K562 (cell line): ENCODE data around the gene TBP. TPM values are rescaled to one million over a fixed set of nuclear protein-coding genes. Genes with fewer than 3 reads are reported as not detected.

Source experiments
- ATAC-seq: fragments of 200-7000 bp; cut with Tn5 transposase; 3 replicates; pipeline ENCODE4 v1.9.1; 2020; ENCODE audit warnings: moderate library complexity
- BruUV-seq: library from RNA; stranded (reverse); fragments of 400-500 nt; replicated peaks from 2 replicates; lab custom pipeline; 2021; lab: Mats Ljungman, UMichigan
- CTCF ChIA-PET: fragments of 300-600 bp; formaldehyde crosslinking; extraction: SDS; loops from one replicate; lab custom pipeline; 2021; ENCODE audit warnings: low intra/inter-chr PET ratio; lab: Yijun Ruan, JAX
- POLR2A ChIA-PET: fragments of 300-600, 350-650 bp; sonication (Branson Sonifier 250); formaldehyde crosslinking; extraction: SDS; loops from one replicate; lab custom pipeline; 2021; ENCODE audit warnings: antibody characterized with exemption, inconsistent platforms; lab: Yijun Ruan, JAX
- DNase-seq, 4 experiments: peaks; one replicate each; pipeline versions ENCODE4 v3.0.0 to v3.0.0-alpha.2; 2011 to 2018; ENCODE audit warnings: low spot score in 3 of 4, mixed read lengths in 3 of 4; ENCODE audit errors: extremely low read depth in 1 of 4
- FAIRE-seq: peaks from 2 replicates; lab custom pipeline; 2011; peaks lifted over from hg19 to GRCh38; lab: Jason Lieb, UNC
- H2AFZ ChIP-seq: 2 replicates; pipeline ENCODE4 v1.6.0; 2011; ENCODE audit warnings: low read depth, low read length, control low read depth, inconsistent platforms
- H3K27ac ChIP-seq: fragments of 200-600 bp; 3 replicates; pipeline ENCODE4 v1.8.0; 2011; ENCODE audit warnings: low read depth, mild to moderate bottlenecking, control low read depth, inconsistent platforms, low read length, moderate library complexity, mixed read lengths; ENCODE audit errors: extremely low read depth
- H3K27me3 ChIP-seq, 2 experiments: fragments of 300-600 bp in 1 of 2; 2 replicates in 1 of 2; 3 replicates in 1 of 2; pipeline versions ENCODE4 v1.6.0 to v1.8.0; 2011; ENCODE audit warnings: inconsistent platforms in 2 of 2, low read length in 2 of 2, mild to moderate bottlenecking in 1 of 2, mixed read lengths in 1 of 2, moderate library complexity in 1 of 2; ENCODE audit not compliant: control insufficient read depth in 2 of 2, insufficient read depth in 2 of 2
- H3K36me3 ChIP-seq: fragments of 300-600 bp; 3 replicates; pipeline ENCODE4 v1.8.0; 2011; ENCODE audit warnings: mild to moderate bottlenecking, low read length, inconsistent platforms; ENCODE audit not compliant: control insufficient read depth, insufficient read depth
- H3K4me1 ChIP-seq, 2 experiments: fragments of 200-600 bp in 1 of 2; replicated peaks in 1 of 2; 2 replicates in 1 of 2; 3 replicates in 1 of 2; pipeline versions ENCODE4 v1.5.1 to v1.8.0; 2011; ENCODE audit warnings: inconsistent platforms in 2 of 2, low read length in 2 of 2, mild to moderate bottlenecking in 1 of 2, mixed read lengths in 1 of 2, moderate library complexity in 1 of 2; ENCODE audit not compliant: control insufficient read depth in 2 of 2, insufficient read depth in 2 of 2
- H3K4me2 ChIP-seq: 2 replicates; pipeline ENCODE4 v1.6.1; 2011; ENCODE audit warnings: low read length, control low read depth, inconsistent platforms, mixed read lengths; ENCODE audit not compliant: insufficient read depth
- H3K4me3 ChIP-seq: fragments of 200-600 bp; sonication (generic), shearing (Covaris generic); 2 replicates; pipeline ENCODE4 v1.5.1; 2016; ENCODE audit warnings: control low read depth, inconsistent platforms
- H3K79me2 ChIP-seq: fragments of 200-600 bp; 3 replicates; pipeline ENCODE4 v1.8.0; 2011; ENCODE audit warnings: low read length, inconsistent platforms; ENCODE audit not compliant: control insufficient read depth, insufficient read depth
- H3K9ac ChIP-seq, 2 experiments: 2 replicates each; pipeline versions ENCODE4 v1.6.0 to v1.6.1; 2011; ENCODE audit warnings: low read depth in 2 of 2, low read length in 2 of 2, control low read depth in 1 of 2, inconsistent platforms in 1 of 2, mild to moderate bottlenecking in 1 of 2, mixed read lengths in 1 of 2; ENCODE audit not compliant: insufficient read depth in 1 of 2
- H3K9me1 ChIP-seq: one replicate; pipeline ENCODE4 v1.6.0; 2011; ENCODE audit warnings: inconsistent platforms, mild to moderate bottlenecking, low read length, moderate library complexity; ENCODE audit not compliant: control insufficient read depth, insufficient read depth
- H3K9me3 ChIP-seq: replicated peaks from 2 replicates; pipeline ENCODE4 v1.5.1; 2011; ENCODE audit warnings: low read depth, low read length, inconsistent platforms; ENCODE audit not compliant: control insufficient read depth, insufficient read depth
- H4K20me1 ChIP-seq: replicated peaks from 2 replicates; pipeline ENCODE4 v1.6.1; 2011; ENCODE audit warnings: low read length, inconsistent platforms, mixed read lengths; ENCODE audit not compliant: control insufficient read depth, insufficient read depth
- NFATC3 ChIP-seq: fragments of 450-650 bp; IDR thresholded peaks from 2 replicates; pipeline ENCODE4 v1.6.1; 2017; ENCODE audit warnings: mild to moderate bottlenecking
- POLR2A ChIP-seq: fragments of 450-650 bp; conservative IDR thresholded peaks from 2 replicates; pipeline ENCODE4 v1.6.1; 2016
- SMARCE1 ChIP-seq: fragments of 450-650 bp; IDR thresholded peaks from 2 replicates; pipeline ENCODE4 v1.7.1; 2016; ENCODE audit warnings: mild to moderate bottlenecking
- SRSF9 ChIP-seq: fragments of 200-400 bp; formaldehyde crosslinking; IDR thresholded peaks from 2 replicates; pipeline ENCODE4 v1.6.1; 2017; ENCODE audit warnings: low read depth, low read length, borderline replicate concordance
- STAT5A ChIP-seq: IDR thresholded peaks from 2 replicates; pipeline ENCODE4 v1.6.1; 2012; ENCODE audit warnings: low read length, inconsistent platforms, borderline replicate concordance
- ZBTB8A ChIP-seq: fragments of 450-650 bp; IDR thresholded peaks from 2 replicates; pipeline ENCODE4 v1.6.1; 2018; ENCODE audit warnings: mild to moderate bottlenecking, moderate library complexity; ENCODE audit not compliant: partially characterized antibody
- ZKSCAN3 ChIP-seq: fragments of 250-450 bp; sonication (Bioruptor Pico); IDR thresholded peaks from 2 replicates; pipeline ENCODE4 v1.4.0; 2020
- ZNF644 ChIP-seq: fragments of 200-800 bp; sonication (Bioruptor generic); IDR thresholded peaks from 2 replicates; pipeline ENCODE4 v1.6.1; 2016; ENCODE audit warnings: low read depth, missing genetic modification characterization, missing compliant biosample characterization
- ZNF79 ChIP-seq: fragments of 250-450 bp; sonication (Bioruptor Pico); IDR thresholded peaks from 2 replicates; pipeline ENCODE4 v1.4.0; 2020; ENCODE audit warnings: low read depth, mild to moderate bottlenecking, moderate library complexity
- in situ Hi-C: fragments of 300-500 bp; cut with MboI; formaldehyde crosslinking; loops from 4 replicates; pipeline ENCODE4 v1.15.0; 2018; ENCODE audit warnings: inconsistent platforms, mixed read lengths
- intact Hi-C: fragments of 100-400 bp; cut with micrococcal nuclease; formaldehyde crosslinking; loops from 2 replicates; pipeline ENCODE4 v1.14.2; 2022
- polyA plus RNA-seq, 8 experiments: library from polyadenylated mRNA; depleted of rRNA in 4 of 8; stranded (reverse) in 5 of 8; unstranded in 3 of 8; fragments of >200 nt; fragmentation: Nextera tagmentation in 2 of 8; fragmentation: Illumina TruSeq in 1 of 8; extraction: Ambion mirVana in 2 of 8; extraction: Trizol in 1 of 8; gene quantifications; 2 replicates each; pipeline versions ENCODE4 v1.2.1 to v1.2.3, GENCODE V29; 2011 to 2014; ENCODE audit warnings: inconsistent platforms in 1 of 8, missing spikeins in 1 of 8
- total RNA-seq, 7 experiments: library from RNA; depleted of rRNA in 6 of 7; stranded (reverse); fragments of >200 nt in 6 of 7; fragmentation: Illumina TruSeq in 2 of 7; extraction: Trizol in 2 of 7; gene quantifications; 2 replicates each; pipeline versions ENCODE4 v1.2.1 to v1.2.3, GENCODE V29; 2011 to 2021; ENCODE audit warnings: low replicate concordance in 1 of 7
- TF ChIP-seq, protein P1 (sequence below): sonication (generic); formaldehyde crosslinking; IDR thresholded peaks from 2 replicates; pipeline ENCODE4 v1.8.1; 2023; ENCODE audit warnings: mild to moderate bottlenecking, missing genetic modification reagents, moderate library complexity
- TF ChIP-seq, protein P2 (sequence below): fragments of 200-800 bp; sonication (Bioruptor generic); IDR thresholded peaks from 2 replicates; pipeline ENCODE4 v1.6.1; 2016; ENCODE audit warnings: missing genetic modification characterization, missing compliant biosample characterization
- TF ChIP-seq, protein P3 (sequence below): fragments of 450-650 bp; formaldehyde crosslinking; IDR thresholded peaks from 2 replicates; pipeline ENCODE4 v1.4.0; 2022; ENCODE audit warnings: mild to moderate bottlenecking, moderate library complexity
- TF ChIP-seq, protein P4 (sequence below): sonication (generic); formaldehyde crosslinking; IDR thresholded peaks from 2 replicates; pipeline ENCODE4 v1.9.0; 2022; ENCODE audit warnings: mild to moderate bottlenecking, missing genetic modification reagents

The TBP gene
- total and polyA plus RNA-seq, 9 of the 15 experiments (the other 6 are each of a cell fraction or from before 2014, with no cell fraction given): 28.5 to 86.1 (median 39.5) TPM

GRCh38 chr6:170575250-170575649 lies 21.1 kb downstream of the TBP start (continued):
- TF ChIP-seq, protein P1, sequence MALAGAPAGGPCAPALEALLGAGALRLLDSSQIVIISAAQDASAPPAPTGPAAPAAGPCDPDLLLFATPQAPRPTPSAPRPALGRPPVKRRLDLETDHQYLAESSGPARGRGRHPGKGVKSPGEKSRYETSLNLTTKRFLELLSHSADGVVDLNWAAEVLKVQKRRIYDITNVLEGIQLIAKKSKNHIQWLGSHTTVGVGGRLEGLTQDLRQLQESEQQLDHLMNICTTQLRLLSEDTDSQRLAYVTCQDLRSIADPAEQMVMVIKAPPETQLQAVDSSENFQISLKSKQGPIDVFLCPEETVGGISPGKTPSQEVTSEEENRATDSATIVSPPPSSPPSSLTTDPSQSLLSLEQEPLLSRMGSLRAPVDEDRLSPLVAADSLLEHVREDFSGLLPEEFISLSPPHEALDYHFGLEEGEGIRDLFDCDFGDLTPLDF (CRISPR knock-in tag): no peak

- in situ Hi-C loops: no loop called here
- Histone ChIP-seq H3K36me3 (peaks cover 97% of the 10 kb centered on the region), H3K9me1 (no peaks in the 10 kb centered on the region), H3K4me1 (peaks cover under 1 to 17% of the 10 kb centered on the region in 2 experiments; a peak in 4 of 5 replicates), H3K79me2 (peaks cover 34% of the 10 kb centered on the region), H3K27ac (no peak overlapping the region), H4K20me1 (no peaks in the 10 kb centered on the region), H3K4me3 (no peak overlapping the region), H2AFZ (no peak overlapping the region), H3K4me2 (no peak overlapping the region), H3K9me3 (no peaks in the 10 kb centered on the region), H3K9ac (no peak overlapping the region), H3K27me3 (no peaks in the 10 kb centered on the region)
- ChIA-PET CTCF (no interaction called here), POLR2A (no interaction called here)
- ATAC-seq: no peak
- intact Hi-C loops: no loop called here
- no TSS peak for BruUV-seq
- no peak for DNase-seq
- FAIRE-seq: no peak
- TF ChIP-seq, protein P2, sequence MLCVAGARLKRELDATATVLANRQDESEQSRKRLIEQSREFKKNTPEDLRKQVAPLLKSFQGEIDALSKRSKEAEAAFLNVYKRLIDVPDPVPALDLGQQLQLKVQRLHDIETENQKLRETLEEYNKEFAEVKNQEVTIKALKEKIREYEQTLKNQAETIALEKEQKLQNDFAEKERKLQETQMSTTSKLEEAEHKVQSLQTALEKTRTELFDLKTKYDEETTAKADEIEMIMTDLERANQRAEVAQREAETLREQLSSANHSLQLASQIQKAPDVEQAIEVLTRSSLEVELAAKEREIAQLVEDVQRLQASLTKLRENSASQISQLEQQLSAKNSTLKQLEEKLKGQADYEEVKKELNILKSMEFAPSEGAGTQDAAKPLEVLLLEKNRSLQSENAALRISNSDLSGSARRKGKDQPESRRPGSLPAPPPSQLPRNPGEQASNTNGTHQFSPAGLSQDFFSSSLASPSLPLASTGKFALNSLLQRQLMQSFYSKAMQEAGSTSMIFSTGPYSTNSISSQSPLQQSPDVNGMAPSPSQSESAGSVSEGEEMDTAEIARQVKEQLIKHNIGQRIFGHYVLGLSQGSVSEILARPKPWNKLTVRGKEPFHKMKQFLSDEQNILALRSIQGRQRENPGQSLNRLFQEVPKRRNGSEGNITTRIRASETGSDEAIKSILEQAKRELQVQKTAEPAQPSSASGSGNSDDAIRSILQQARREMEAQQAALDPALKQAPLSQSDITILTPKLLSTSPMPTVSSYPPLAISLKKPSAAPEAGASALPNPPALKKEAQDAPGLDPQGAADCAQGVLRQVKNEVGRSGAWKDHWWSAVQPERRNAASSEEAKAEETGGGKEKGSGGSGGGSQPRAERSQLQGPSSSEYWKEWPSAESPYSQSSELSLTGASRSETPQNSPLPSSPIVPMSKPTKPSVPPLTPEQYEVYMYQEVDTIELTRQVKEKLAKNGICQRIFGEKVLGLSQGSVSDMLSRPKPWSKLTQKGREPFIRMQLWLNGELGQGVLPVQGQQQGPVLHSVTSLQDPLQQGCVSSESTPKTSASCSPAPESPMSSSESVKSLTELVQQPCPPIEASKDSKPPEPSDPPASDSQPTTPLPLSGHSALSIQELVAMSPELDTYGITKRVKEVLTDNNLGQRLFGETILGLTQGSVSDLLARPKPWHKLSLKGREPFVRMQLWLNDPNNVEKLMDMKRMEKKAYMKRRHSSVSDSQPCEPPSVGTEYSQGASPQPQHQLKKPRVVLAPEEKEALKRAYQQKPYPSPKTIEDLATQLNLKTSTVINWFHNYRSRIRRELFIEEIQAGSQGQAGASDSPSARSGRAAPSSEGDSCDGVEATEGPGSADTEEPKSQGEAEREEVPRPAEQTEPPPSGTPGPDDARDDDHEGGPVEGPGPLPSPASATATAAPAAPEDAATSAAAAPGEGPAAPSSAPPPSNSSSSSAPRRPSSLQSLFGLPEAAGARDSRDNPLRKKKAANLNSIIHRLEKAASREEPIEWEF (CRISPR knock-in tag): peak; percentile 71; the same call in 1 of the 2 replicates
- TF ChIP-seq, protein P3, sequence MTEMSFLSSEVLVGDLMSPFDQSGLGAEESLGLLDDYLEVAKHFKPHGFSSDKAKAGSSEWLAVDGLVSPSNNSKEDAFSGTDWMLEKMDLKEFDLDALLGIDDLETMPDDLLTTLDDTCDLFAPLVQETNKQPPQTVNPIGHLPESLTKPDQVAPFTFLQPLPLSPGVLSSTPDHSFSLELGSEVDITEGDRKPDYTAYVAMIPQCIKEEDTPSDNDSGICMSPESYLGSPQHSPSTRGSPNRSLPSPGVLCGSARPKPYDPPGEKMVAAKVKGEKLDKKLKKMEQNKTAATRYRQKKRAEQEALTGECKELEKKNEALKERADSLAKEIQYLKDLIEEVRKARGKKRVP: no peak
- no peak for TF ChIP-seq ZNF79 (CRISPR knock-in tag)
- TF ChIP-seq POLR2A: peak; percentile 47; the same call in 1 of the 2 replicates
- no peak for TF ChIP-seq SMARCE1
- no peak for TF ChIP-seq NFATC3
- no peak for TF ChIP-seq STAT5A
- TF ChIP-seq SRSF9: no peak
- TF ChIP-seq, protein P4, sequence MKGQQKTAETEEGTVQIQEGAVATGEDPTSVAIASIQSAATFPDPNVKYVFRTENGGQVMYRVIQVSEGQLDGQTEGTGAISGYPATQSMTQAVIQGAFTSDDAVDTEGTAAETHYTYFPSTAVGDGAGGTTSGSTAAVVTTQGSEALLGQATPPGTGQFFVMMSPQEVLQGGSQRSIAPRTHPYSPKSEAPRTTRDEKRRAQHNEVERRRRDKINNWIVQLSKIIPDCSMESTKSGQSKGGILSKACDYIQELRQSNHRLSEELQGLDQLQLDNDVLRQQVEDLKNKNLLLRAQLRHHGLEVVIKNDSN (CRISPR knock-in tag): no peak
- no peak for TF ChIP-seq ZBTB8A
- no peak for TF ChIP-seq ZKSCAN3 (CRISPR knock-in tag)
- no peak for TF ChIP-seq ZNF644 (tag)
Measured at GRCh38 chr6:170578909-170579308, 24.7 kb downstream of the TBP start.
